WTC11 (cell line): ENCODE measurements around the gene SNX25. TPM values are rescaled to one million over a fixed set of nuclear protein-coding genes. Genes with fewer than 3 reads are reported as not detected.

Experiments used
- ATAC-seq: fragments of 200-7000 bp; cut with Tn5 transposase; 2 replicates; pipeline ENCODE4 v1.10.0; 2021; ENCODE audit warnings: mild to moderate bottlenecking, moderate library complexity
- CTCF ChIA-PET: fragments of 300-600 bp; sonication (Branson Sonifier 250); formaldehyde crosslinking; loops from one replicate; lab custom pipeline; 2021; ENCODE audit warnings: antibody characterized with exemption; lab: Charles Lee
- POLR2A ChIA-PET: fragments of 350-600 bp; sonication (Branson Sonifier 250); formaldehyde crosslinking; loops from one replicate; lab custom pipeline; 2021; ENCODE audit warnings: antibody characterized with exemption; lab: Charles Lee
- DNase-seq: peaks from one replicate; pipeline ENCODE4 v3.0.0; 2021; ENCODE audit warnings: low spot score
- H3K27ac Mint-ChIP-seq: 2 replicates; pipeline ENCODE4 v1.8.0; 2021; ENCODE audit warnings: mixed read lengths
- H3K27me3 Mint-ChIP-seq: 2 replicates; pipeline ENCODE4 v1.8.0; 2021; ENCODE audit warnings: low read depth, mild to moderate bottlenecking, moderate library complexity, mixed read lengths
- H3K36me3 Mint-ChIP-seq: 2 replicates; pipeline ENCODE4 v1.8.0; 2021; ENCODE audit warnings: mixed read lengths
- H3K4me1 Mint-ChIP-seq: 2 replicates; pipeline ENCODE4 v1.8.0; 2022; ENCODE audit warnings: mixed read lengths
- H3K4me3 Mint-ChIP-seq: 2 replicates; pipeline ENCODE4 v1.8.0; 2021; ENCODE audit warnings: mild to moderate bottlenecking, moderate library complexity, mixed read lengths
- H3K9me3 Mint-ChIP-seq: 2 replicates; pipeline ENCODE4 v1.8.0; 2021; ENCODE audit warnings: mixed read lengths
- CREM ChIP-seq: sonication (generic); formaldehyde crosslinking; IDR thresholded peaks from 2 replicates; pipeline ENCODE4 v1.8.1; 2022; ENCODE audit warnings: mild to moderate bottlenecking, missing genetic modification reagents, moderate library complexity
- EMX1 ChIP-seq: fragments of 250-450 bp; sonication (Bioruptor Pico); IDR thresholded peaks from 2 replicates; pipeline ENCODE4 v1.8.0; 2021; ENCODE audit warnings: mild to moderate bottlenecking
- ESRRA ChIP-seq: sonication (generic); formaldehyde crosslinking; IDR thresholded peaks from 2 replicates; pipeline ENCODE4 v1.8.1; 2022; ENCODE audit warnings: mild to moderate bottlenecking, missing genetic modification reagents, borderline replicate concordance
- FOXJ3 ChIP-seq: sonication (generic); formaldehyde crosslinking; IDR thresholded peaks from 2 replicates; pipeline ENCODE4 v1.9.0; 2021; ENCODE audit warnings: missing genetic modification reagents, mild to moderate bottlenecking, borderline replicate concordance
- GABPB1 ChIP-seq: sonication (generic); formaldehyde crosslinking; IDR thresholded peaks from 2 replicates; pipeline ENCODE4 v1.8.1; 2023; ENCODE audit warnings: mild to moderate bottlenecking, missing genetic modification reagents
- MYBL2 ChIP-seq: sonication (generic); formaldehyde crosslinking; IDR thresholded peaks from 2 replicates; pipeline ENCODE4 v1.8.1; 2023; ENCODE audit warnings: mild to moderate bottlenecking, moderate library complexity, missing genetic modification reagents
- NFATC4 ChIP-seq: fragments of 250-450 bp; sonication (Bioruptor Pico); IDR thresholded peaks from 2 replicates; pipeline ENCODE4 v1.9.0; 2021; ENCODE audit warnings: mild to moderate bottlenecking
- NR2C2 ChIP-seq: sonication (generic); formaldehyde crosslinking; IDR thresholded peaks from 2 replicates; pipeline ENCODE4 v1.8.0; 2022; ENCODE audit warnings: mild to moderate bottlenecking, missing genetic modification reagents
- RELA ChIP-seq: sonication (generic); formaldehyde crosslinking; IDR thresholded peaks from 2 replicates; pipeline ENCODE4 v1.8.1; 2022; ENCODE audit warnings: missing genetic modification reagents, mild to moderate bottlenecking, borderline replicate concordance
- SOX15 ChIP-seq: fragments of 250-450 bp; sonication (Bioruptor Pico); IDR thresholded peaks from 2 replicates; pipeline ENCODE4 v1.9.0; 2021; ENCODE audit warnings: mild to moderate bottlenecking
- SP1 ChIP-seq: sonication (generic); formaldehyde crosslinking; conservative IDR thresholded peaks from 2 replicates; pipeline ENCODE4 v1.8.1; 2022; ENCODE audit warnings: missing genetic modification reagents
- ZNF138 ChIP-seq: sonication (generic); formaldehyde crosslinking; conservative IDR thresholded peaks from 2 replicates; pipeline ENCODE4 v1.8.1; 2022; ENCODE audit warnings: mild to moderate bottlenecking, moderate library complexity, missing genetic modification reagents
- ZNF396 ChIP-seq: fragments of 250-450 bp; sonication (Bioruptor Pico); IDR thresholded peaks from 2 replicates; pipeline ENCODE4 v1.8.0; 2021; ENCODE audit warnings: mild to moderate bottlenecking, moderate library complexity, borderline replicate concordance
- ZNF671 ChIP-seq: fragments of 250-450 bp; sonication (Bioruptor Pico); IDR thresholded peaks from 2 replicates; pipeline ENCODE4 v1.8.0; 2021; ENCODE audit warnings: mild to moderate bottlenecking
- total RNA-seq: library from RNA; stranded (reverse); gene quantifications from 3 replicates; pipeline ENCODE4 v1.2.3, GENCODE V29; 2021
- TF ChIP-seq, protein P1 (sequence below): sonication (generic); formaldehyde crosslinking; IDR thresholded peaks from 2 replicates; pipeline ENCODE4 v1.8.1; 2023; ENCODE audit warnings: mild to moderate bottlenecking, missing genetic modification reagents, moderate library complexity
- TF ChIP-seq, protein P2 (sequence below): sonication (generic); formaldehyde crosslinking; IDR thresholded peaks from 2 replicates; pipeline ENCODE4 v1.8.0; 2023; ENCODE audit warnings: mild to moderate bottlenecking, missing genetic modification reagents
- TF ChIP-seq, protein P3 (sequence below): fragments of 250-450 bp; sonication (Bioruptor Pico); conservative IDR thresholded peaks from 2 replicates; pipeline ENCODE4 v1.9.0; 2021; ENCODE audit warnings: mild to moderate bottlenecking
- TF ChIP-seq, protein P4 (sequence below): sonication (generic); formaldehyde crosslinking; IDR thresholded peaks from 2 replicates; pipeline ENCODE4 v1.8.1; 2022; ENCODE audit warnings: low read depth, mild to moderate bottlenecking, moderate library complexity, missing genetic modification reagents, borderline replicate concordance
- TF ChIP-seq, protein P5 (sequence below): sonication (generic); formaldehyde crosslinking; IDR thresholded peaks from 2 replicates; pipeline ENCODE4 v1.8.1; 2023; ENCODE audit warnings: mild to moderate bottlenecking, moderate library complexity, missing genetic modification reagents

The SNX25 gene
- total RNA-seq, 1 experiment from 2014 or later, result 16.9 TPM

DNA sequence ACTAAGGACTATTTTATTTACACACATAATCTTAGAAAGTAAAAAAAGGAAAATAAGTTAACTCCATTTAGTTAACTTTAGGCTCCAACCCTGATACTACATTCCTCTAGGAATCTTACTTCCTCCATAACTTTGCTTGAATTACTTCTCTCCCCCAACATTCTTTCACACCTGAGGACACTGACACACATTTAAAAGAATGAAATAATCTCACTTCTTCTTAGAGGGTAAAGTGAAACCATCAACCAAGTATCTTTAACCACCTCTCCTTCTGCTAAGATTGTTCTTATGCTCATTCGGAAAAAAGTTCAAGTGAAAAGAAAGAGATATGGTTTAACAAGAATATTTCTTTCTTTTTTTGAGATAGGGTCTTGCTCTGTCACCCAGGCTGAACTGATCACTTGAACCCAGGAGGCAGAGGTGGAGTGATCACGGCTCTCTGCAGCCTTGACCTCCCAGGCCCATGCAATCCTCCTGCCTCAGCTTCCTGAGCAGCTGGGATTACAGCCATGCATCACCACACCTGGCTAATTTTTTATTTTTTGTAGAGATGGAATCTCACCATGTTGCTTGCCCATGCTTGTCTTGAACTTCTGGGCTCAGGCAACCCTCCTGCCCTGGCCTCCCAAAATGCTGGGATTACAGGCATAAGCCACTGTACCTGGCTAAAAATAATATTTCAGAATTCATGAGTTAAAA lies 37.9 kb upstream of the SNX25 start (continued):
- TF ChIP-seq, protein P1, sequence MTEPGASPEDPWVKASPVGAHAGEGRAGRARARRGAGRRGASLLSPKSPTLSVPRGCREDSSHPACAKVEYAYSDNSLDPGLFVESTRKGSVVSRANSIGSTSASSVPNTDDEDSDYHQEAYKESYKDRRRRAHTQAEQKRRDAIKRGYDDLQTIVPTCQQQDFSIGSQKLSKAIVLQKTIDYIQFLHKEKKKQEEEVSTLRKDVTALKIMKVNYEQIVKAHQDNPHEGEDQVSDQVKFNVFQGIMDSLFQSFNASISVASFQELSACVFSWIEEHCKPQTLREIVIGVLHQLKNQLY, result no peak
- TF ChIP-seq, protein P2, sequence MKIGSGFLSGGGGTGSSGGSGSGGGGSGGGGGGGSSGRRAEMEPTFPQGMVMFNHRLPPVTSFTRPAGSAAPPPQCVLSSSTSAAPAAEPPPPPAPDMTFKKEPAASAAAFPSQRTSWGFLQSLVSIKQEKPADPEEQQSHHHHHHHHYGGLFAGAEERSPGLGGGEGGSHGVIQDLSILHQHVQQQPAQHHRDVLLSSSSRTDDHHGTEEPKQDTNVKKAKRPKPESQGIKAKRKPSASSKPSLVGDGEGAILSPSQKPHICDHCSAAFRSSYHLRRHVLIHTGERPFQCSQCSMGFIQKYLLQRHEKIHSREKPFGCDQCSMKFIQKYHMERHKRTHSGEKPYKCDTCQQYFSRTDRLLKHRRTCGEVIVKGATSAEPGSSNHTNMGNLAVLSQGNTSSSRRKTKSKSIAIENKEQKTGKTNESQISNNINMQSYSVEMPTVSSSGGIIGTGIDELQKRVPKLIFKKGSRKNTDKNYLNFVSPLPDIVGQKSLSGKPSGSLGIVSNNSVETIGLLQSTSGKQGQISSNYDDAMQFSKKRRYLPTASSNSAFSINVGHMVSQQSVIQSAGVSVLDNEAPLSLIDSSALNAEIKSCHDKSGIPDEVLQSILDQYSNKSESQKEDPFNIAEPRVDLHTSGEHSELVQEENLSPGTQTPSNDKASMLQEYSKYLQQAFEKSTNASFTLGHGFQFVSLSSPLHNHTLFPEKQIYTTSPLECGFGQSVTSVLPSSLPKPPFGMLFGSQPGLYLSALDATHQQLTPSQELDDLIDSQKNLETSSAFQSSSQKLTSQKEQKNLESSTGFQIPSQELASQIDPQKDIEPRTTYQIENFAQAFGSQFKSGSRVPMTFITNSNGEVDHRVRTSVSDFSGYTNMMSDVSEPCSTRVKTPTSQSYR, result no peak
- no peak for TF ChIP-seq ZNF138

DNA sequence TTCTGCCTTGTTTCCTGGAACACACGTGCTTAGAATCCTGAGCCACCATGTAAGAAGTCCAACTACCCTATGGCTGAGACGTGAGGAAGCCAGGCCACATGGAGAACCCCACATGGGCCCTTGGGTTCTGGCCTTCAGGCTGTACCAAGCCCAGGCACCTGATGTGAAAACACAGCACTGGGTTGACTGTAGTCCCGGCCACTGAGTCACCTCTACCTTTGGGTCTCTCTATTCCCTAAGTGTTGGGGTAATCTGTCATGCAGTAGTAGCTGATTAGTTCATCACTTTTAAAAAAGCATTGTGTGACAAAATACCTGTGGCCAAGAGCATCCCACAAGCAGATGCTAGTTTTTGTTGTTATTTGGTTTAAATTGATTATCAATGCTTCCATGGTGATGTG lies 29.9 kb upstream of the SNX25 start:
- DNase-seq (no peak), ATAC-seq (no peak)
- Mint-ChIP-seq H3K36me3 (peaks cover 8% of the 10 kb centered on the region), H3K27me3 (no peaks in the 10 kb centered on the region), H3K4me3 (no peak overlapping the region), H3K9me3 (no peaks in the 10 kb centered on the region), H3K27ac (no peak overlapping the region), H3K4me1 (peaks cover 33% of the 10 kb centered on the region)
- TF ChIP-seq FOXJ3 (CRISPR knock-in tag), result no peak
- TF ChIP-seq ZNF396, result no peak
- TF ChIP-seq, protein P3, sequence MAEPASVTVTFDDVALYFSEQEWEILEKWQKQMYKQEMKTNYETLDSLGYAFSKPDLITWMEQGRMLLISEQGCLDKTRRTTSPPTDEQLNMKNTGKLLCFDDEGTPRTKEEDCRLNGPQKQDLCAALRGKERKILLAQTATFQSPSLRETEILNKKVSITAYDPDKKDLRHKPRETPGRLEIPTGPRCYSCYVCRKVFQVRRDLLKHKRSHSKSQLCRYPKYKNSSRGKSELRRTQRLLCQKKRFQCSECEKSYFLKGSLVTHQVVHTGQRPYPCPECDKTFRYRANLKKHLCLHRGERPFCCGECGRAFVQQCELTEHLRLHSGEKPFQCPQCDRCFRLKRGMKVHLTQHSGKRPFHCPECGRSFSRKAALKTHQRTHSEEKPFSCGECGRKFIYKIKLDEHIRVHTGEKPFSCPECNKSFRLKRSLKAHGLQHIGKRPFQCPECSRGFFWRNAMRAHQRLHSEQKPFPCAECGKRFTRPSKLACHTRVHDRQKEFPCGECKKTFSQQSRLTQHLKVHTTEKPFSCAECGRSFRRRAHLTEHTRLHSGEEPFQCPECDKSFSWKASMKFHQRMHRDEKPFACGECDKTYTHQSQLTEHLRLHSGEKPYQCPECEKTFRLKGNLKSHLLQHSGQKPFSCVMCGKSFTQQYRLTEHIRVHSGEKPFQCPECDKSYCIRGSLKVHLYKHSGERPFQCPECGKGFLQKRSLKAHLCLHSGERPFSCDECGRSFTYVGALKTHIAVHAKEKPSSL (CRISPR knock-in tag), result no peak
- TF ChIP-seq SP1 (CRISPR knock-in tag), result no peak
- no peak for TF ChIP-seq ESRRA
- TF ChIP-seq, protein P4, sequence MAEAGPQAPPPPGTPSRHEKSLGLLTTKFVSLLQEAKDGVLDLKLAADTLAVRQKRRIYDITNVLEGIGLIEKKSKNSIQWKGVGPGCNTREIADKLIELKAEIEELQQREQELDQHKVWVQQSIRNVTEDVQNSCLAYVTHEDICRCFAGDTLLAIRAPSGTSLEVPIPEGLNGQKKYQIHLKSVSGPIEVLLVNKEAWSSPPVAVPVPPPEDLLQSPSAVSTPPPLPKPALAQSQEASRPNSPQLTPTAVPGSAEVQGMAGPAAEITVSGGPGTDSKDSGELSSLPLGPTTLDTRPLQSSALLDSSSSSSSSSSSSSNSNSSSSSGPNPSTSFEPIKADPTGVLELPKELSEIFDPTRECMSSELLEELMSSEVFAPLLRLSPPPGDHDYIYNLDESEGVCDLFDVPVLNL (CRISPR knock-in tag), result no peak
- TF ChIP-seq ZNF671 (CRISPR knock-in tag), result no peak
- TF ChIP-seq, protein P2, result no peak
- TF ChIP-seq, protein P5, sequence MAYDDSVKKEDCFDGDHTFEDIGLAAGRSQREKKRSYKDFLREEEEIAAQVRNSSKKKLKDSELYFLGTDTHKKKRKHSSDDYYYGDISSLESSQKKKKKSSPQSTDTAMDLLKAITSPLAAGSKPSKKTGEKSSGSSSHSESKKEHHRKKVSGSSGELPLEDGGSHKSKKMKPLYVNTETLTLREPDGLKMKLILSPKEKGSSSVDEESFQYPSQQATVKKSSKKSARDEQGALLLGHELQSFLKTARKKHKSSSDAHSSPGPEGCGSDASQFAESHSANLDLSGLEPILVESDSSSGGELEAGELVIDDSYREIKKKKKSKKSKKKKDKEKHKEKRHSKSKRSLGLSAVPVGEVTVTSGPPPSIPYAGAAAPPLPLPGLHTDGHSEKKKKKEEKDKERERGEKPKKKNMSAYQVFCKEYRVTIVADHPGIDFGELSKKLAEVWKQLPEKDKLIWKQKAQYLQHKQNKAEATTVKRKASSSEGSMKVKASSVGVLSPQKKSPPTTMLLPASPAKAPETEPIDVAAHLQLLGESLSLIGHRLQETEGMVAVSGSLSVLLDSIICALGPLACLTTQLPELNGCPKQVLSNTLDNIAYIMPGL (CRISPR knock-in tag), result no peak
- no peak for TF ChIP-seq NFATC4 (CRISPR knock-in tag)
- TF ChIP-seq CREM (CRISPR knock-in tag), result no peak
- no peak for TF ChIP-seq MYBL2 (CRISPR knock-in tag)
- TF ChIP-seq RELA (CRISPR knock-in tag), result no peak
- TF ChIP-seq NR2C2 (CRISPR knock-in tag), result no peak
- no peak for TF ChIP-seq EMX1 (CRISPR knock-in tag)
- no peak for TF ChIP-seq GABPB1 (CRISPR knock-in tag)
- TF ChIP-seq SOX15 (CRISPR knock-in tag), result no peak
- POLR2A ChIA-PET, result no interaction called here
- CTCF ChIA-PET, result no interaction called here
